Ovary (tissue), 3 donors: ENCODE data around the gene DPEP3.
"Not testable (repeated sequence)": the region's sequence is repeated elsewhere in the genome, so short reads cannot be mapped to it uniquely, and the experiment has no call there.

Experiments
- CTCF ChIP-seq, 3 donors: fragments of 450-650 bp in 2 of 3; fragments of 200-600 bp in 1 of 3; IDR thresholded peaks; one replicate each; pipeline versions ENCODE4 v1.5.1 to v1.8.0; 2016 to 2022; ENCODE audit warnings: antibody characterized with exemption in 3 of 3, mild to moderate bottlenecking in 1 of 3
- EP300 ChIP-seq: sonication (generic); formaldehyde crosslinking; IDR thresholded peaks from one replicate; pipeline ENCODE4 v1.6.1; 2017; ENCODE audit warnings: antibody characterized with exemption
- POLR2A ChIP-seq: fragments of 450-650 bp; IDR thresholded peaks from one replicate; pipeline ENCODE4 v1.6.1; 2017; ENCODE audit warnings: antibody characterized with exemption, mild to moderate bottlenecking, moderate library complexity
- donor health status: DM: no; HTN: no; CAD: no.

GRCh38 chr16:68009872-68010271 is 29.6 kb upstream of the DPEP3 start:
- TF ChIP-seq CTCF (IDR thresholded peaks at IDR 0.05); EP300; POLR2A: not testable (repeated sequence)
